Kasumi-1 (cell line): ENCODE measurements around the gene COX7B.
"Not testable (repeated sequence)": the region's sequence is repeated elsewhere in the genome, so short reads cannot be mapped to it uniquely, and the experiment has no call there.

Source experiments
- DNase-seq, 2 experiments: peaks; one replicate each; lab custom pipeline; 2025; lab: John Stamatoyannopoulos, UW

Gene COX7B

GRCh38 chrX:77899081-77899828, at the start of gene COX7B:
Gene COX7B (plus strand): TSS chrX:77899468. CDS start chrX:77899554, 86 bp downstream.
- peak; percentile 92 to 95 for DNase-seq

GRCh38 chrX:77875372-77875771, 23.9 kb upstream of the COX7B start:
- DNase-seq = no peak

GRCh38 chrX:77881418-77881817, 17.9 kb upstream of the COX7B start:
- DNase-seq = not testable (repeated sequence)

- DNase-seq = no peak
Measured at GRCh38 chrX:77892887-77893286, 6.4 kb upstream of the COX7B start.

- no peak for DNase-seq
Measured at GRCh38 chrX:77893713-77894112, 5.6 kb upstream of the COX7B start.

- peak; percentile 92 for DNase-seq
Measured at GRCh38 chrX:77894921-77895886, 4.1 kb upstream of the COX7B start, which contains the start of gene MAGT1. Gene MAGT1 (minus strand): TSS chrX:77895435. CDS start chrX:77895410, 25 bp downstream.

- DNase-seq = no peak
Measured at GRCh38 chrX:77900688-77901087, 1.4 kb downstream of the COX7B start.

GRCh38 chrX:77901506-77901905, 2.2 kb downstream of the COX7B start:
- no peak for DNase-seq

- DNase-seq = peak; percentile 86 to 88
Measured at GRCh38 chrX:77910108-77910840, 11.0 kb downstream of the COX7B start, which contains the start of gene ATP7A. Gene ATP7A (plus strand): TSS chrX:77910693. CDS start chrX:77971642, 60,949 bp downstream.

- DNase-seq = no peak
Measured at GRCh38 chrX:77917294-77917933, 18.1 kb downstream of the COX7B start.

- no peak for DNase-seq
Measured at GRCh38 chrX:77918568-77918967, 19.3 kb downstream of the COX7B start.

DNA sequence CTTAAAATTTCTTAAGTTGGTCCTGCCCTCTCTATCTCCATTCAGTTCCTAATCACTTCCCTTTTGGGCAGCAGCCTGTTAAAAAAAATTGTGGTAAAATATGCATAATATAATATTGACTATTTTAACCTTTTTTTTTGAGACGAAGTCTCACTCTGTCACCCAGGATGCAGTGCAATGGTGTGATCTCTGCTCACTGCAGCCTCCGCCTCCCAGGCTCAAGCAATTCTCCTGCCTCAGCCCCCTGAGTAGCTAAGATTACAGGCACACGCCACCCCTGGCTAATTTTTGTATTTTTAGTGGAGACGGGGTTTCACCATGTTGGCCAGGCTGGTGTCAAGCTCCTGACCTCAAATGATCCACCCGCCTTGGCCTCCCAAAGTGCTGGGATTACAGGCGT, 20.1 kb downstream of the COX7B start:
- DNase-seq = not testable (repeated sequence)

- DNase-seq = no peak
Measured at GRCh38 chrX:77922787-77923186, 23.5 kb downstream of the COX7B start.

GRCh38 chrX:77924320-77924859, 25.1 kb downstream of the COX7B start:
- DNase-seq = no peak

GRCh38 chrX:77925764-77926163, 26.5 kb downstream of the COX7B start:
- DNase-seq = no peak

GRCh38 chrX:77930581-77930980, 31.3 kb downstream of the COX7B start:
- DNase-seq = peak in 1 of 2 experiments; percentile 2

- no peak for DNase-seq
Measured at GRCh38 chrX:77935886-77936285, 36.6 kb downstream of the COX7B start.

- DNase-seq = no peak
Measured at GRCh38 chrX:77936299-77936698, 37.0 kb downstream of the COX7B start.

- DNase-seq = no peak
Measured at GRCh38 chrX:77937291-77937690, 38.0 kb downstream of the COX7B start.

DNA sequence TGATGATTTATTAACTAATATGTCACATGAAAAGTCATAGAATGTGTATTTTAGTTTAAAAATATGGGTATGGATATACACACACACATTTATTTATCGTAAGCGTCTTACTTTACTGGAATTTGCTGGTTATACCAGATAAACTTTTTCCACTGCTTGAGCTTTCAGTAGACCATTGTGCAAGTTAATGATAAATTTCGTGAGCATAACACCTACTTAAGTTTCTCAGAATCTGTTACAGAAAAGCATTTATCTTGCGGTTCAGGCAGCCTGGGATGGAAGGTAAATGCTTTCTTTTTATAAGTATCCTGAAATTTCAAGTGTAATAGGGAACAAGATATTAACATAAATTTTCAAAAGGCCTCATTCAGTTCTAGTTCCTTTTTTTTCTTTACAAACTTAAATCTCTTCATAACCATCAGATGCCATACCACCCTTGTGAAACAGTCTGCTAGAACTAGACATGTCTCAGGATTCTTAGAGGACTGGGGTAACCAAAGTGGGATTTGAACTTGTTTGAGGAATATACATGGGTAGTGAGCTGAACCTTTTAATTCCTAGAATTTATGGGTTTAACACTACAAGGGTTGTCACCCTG, 38.9 kb downstream of the COX7B start:
- no peak for DNase-seq

DNA sequence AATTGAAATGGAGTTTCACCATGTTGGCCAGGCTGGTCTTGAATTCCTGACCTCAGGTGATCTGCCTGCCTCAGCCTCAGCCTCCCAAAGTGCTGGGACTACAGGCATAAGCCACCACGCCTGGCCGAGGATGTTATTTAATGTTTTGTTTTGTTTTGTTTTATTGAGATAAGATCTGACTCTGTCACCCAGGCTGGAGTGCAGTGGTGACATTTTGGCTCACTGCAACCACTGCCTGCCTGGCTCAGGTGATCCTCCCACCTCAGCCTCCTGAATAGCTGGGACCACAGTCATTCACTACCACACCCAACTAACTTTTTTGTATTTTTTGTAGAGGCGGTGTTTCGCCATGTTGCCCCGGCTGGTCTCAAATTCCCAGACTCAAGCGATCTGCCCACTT, 45.8 kb downstream of the COX7B start:
- not testable (repeated sequence) for DNase-seq
